Rectal smooth muscle tissue (tissue), 1 donor: ENCODE data around the gene PPCS.
"Not testable (repeated sequence)": the region's sequence is repeated elsewhere in the genome, so short reads cannot be mapped to it uniquely, and the experiment has no call there.

Source experiments
- H3K27ac ChIP-seq: one replicate; pipeline ENCODE4 v1.7.0; 2013; ENCODE audit warnings: low read depth, low read length, inconsistent platforms
- H3K27me3 ChIP-seq: one replicate; pipeline ENCODE4 v1.7.0; 2013; ENCODE audit warnings: low read length; ENCODE audit not compliant: control insufficient read depth, insufficient read depth
- H3K36me3 ChIP-seq: one replicate; pipeline ENCODE4 v1.7.0; 2013; ENCODE audit warnings: low read length; ENCODE audit not compliant: control insufficient read depth, insufficient read depth
- H3K4me1 ChIP-seq: one replicate; pipeline ENCODE4 v1.7.0; 2013; ENCODE audit warnings: low read length; ENCODE audit not compliant: control insufficient read depth, insufficient read depth
- H3K4me3 ChIP-seq: one replicate; pipeline ENCODE4 v1.7.0; 2013; ENCODE audit warnings: low read length
- H3K9ac ChIP-seq: one replicate; pipeline ENCODE4 v1.7.0; 2013; ENCODE audit warnings: low read length

PPCS gene

GRCh38 chr1:42462828-42463763 is 6.8 kb downstream of the PPCS start, which contains the start of gene CCDC30:
TSS of gene CCDC30 (plus strand) at chr1:42463286. CDS start at chr1:42480552, 17,266 bp downstream.
- Histone ChIP-seq H3K9ac (no peak within 1 kb of the TSS), H3K36me3 (no peaks in the 10 kb centered on the region), H3K4me3 (peak within 1 kb of the TSS; percentile 82), H3K27ac (no peak within 1 kb of the TSS), H3K27me3 (no peaks in the 10 kb centered on the region), H3K4me1 (peaks cover 5% of the 10 kb centered on the region)

DNA sequence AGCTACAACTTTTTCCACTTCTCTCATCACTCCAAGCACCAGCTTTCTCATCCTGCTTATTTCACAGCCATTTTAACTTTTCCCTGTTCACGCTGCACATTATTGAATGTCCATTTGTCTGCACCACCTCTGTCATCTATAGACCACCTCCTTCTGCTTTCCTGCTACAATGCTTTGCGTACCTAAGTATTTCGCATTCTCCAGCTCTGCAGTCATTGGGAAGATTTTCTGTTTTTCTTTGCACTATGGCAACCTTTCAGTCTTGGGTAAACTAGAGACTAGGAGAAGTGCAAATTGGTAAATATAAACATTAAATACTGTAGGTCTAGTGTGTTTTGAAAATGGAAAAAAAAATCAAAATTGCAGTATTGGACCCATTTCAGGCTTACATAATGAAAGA is 7.6 kb downstream of the PPCS start:
- Histone ChIP-seq H3K27ac (no peak overlapping the region), H3K4me1 (peaks cover 5% of the 10 kb centered on the region), H3K4me3 (peak overlapping the region; percentile 82), H3K27me3 (no peaks in the 10 kb centered on the region), H3K9ac (no peak overlapping the region), H3K36me3 (no peaks in the 10 kb centered on the region)

GRCh38 chr1:42466030-42466429 is 9.7 kb downstream of the PPCS start:
- Histone ChIP-seq H3K9ac (no peak overlapping the region), H3K27me3 (no peaks in the 10 kb centered on the region), H3K4me3 (no peak overlapping the region), H3K36me3 (no peaks in the 10 kb centered on the region), H3K27ac (no peak overlapping the region), H3K4me1 (peaks cover 5% of the 10 kb centered on the region)

GRCh38 chr1:42469727-42470126 is 13.4 kb downstream of the PPCS start:
- no peaks in the 10 kb centered on the region for H3K27me3 ChIP-seq
- no peak overlapping the region for H3K27ac ChIP-seq
- no peaks in the 10 kb centered on the region for H3K4me1 ChIP-seq
- no peaks in the 10 kb centered on the region for H3K36me3 ChIP-seq
- no peak overlapping the region for H3K9ac ChIP-seq
- no peak overlapping the region for H3K4me3 ChIP-seq

GRCh38 chr1:42476605-42477004 is 20.3 kb downstream of the PPCS start:
- H3K27ac ChIP-seq, result no peak overlapping the region
- H3K27me3 ChIP-seq, result no peaks in the 10 kb centered on the region
- no peaks in the 10 kb centered on the region for H3K4me1 ChIP-seq
- no peak overlapping the region for H3K4me3 ChIP-seq
- no peak overlapping the region for H3K9ac ChIP-seq
- no peaks in the 10 kb centered on the region for H3K36me3 ChIP-seq

- H3K4me3 ChIP-seq, H3K27me3 ChIP-seq, H3K36me3 ChIP-seq, H3K9ac ChIP-seq, H3K27ac ChIP-seq, H3K4me1 ChIP-seq: not testable (repeated sequence)
These were observed 21.0 kb downstream of the PPCS start for GRCh38 chr1:42477354-42477753.

- Histone ChIP-seq H3K4me1 (no peaks in the 10 kb centered on the region), H3K36me3 (no peaks in the 10 kb centered on the region), H3K9ac (no peak overlapping the region), H3K27me3 (no peaks in the 10 kb centered on the region), H3K27ac (no peak overlapping the region), H3K4me3 (no peak overlapping the region)
These were observed 21.4 kb downstream of the PPCS start for GRCh38 chr1:42477775-42478174.

DNA sequence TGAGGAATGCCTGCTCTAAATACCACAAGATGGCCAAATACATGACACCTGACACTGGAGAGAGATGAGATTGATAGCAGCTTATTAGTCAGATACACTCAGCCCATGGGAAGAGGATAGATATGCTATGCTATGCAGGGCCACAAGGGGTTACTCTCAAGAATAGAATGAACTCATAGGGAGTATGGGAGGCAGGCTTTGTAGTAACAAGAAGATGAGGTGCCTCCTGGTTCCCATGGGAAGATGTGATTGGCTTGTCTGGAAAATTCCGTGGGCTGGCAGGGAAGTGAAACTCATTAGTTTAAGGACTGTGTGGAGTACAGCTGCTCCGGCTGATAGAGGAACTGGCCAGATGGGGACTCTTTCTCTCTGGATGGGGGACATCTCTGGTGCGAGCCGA is 23.3 kb downstream of the PPCS start:
- H3K36me3 ChIP-seq, result no peaks in the 10 kb centered on the region
- H3K27me3 ChIP-seq, result no peaks in the 10 kb centered on the region
- H3K4me3 ChIP-seq, result no peak overlapping the region
- H3K9ac ChIP-seq, result no peak overlapping the region
- no peak overlapping the region for H3K27ac ChIP-seq
- no peaks in the 10 kb centered on the region for H3K4me1 ChIP-seq

DNA sequence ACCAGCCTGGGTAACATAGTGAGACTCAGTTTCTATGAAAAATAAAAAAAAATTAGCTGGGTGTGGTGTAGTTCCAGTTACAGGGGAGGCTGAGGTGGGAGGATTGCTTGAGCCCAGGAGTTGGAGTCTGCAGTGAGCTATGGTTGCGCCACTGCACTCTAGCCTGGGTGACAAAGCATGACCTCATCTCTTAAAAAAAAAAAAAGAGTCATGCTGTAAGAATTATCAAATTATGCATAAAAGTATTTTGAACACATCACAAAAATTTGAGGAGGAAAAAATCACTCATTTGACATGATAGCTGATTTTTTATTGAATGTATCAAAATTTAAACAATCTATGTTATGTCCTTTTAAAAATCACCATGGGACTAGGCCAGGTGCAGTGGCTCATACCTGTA is 24.6 kb downstream of the PPCS start:
- no peaks in the 10 kb centered on the region for H3K4me1 ChIP-seq
- no peaks in the 10 kb centered on the region for H3K36me3 ChIP-seq
- H3K4me3 ChIP-seq, result no peak overlapping the region
- no peak overlapping the region for H3K27ac ChIP-seq
- H3K27me3 ChIP-seq, result no peaks in the 10 kb centered on the region
- no peak overlapping the region for H3K9ac ChIP-seq

DNA sequence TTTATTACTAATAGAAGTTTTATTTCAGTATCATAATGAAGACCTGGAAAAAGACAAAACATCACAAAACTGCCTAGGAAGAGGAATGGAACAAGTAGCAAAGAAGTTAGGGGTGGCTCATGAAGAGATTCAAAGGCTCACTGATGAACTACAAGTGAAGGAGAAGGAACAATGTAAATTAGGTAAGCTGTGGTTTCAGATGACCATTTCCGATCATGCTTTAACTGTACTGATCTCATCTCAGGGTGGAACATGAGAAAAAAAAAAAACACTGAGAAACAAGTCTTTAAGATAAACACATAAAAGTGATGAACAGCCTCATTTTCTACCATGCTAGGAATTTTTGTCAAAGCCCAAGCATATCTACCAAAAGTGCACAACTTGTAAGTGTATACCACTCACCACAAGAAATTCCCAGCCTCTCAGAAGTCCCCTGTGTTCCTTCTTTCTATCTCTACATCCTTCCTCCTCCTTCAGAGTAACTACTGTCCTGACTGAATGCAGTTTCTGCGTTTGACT is 26.4 kb downstream of the PPCS start:
- Histone ChIP-seq H3K4me3 (no peak overlapping the region), H3K27ac (no peak overlapping the region), H3K9ac (no peak overlapping the region), H3K4me1 (no peaks in the 10 kb centered on the region), H3K36me3 (no peaks in the 10 kb centered on the region), H3K27me3 (no peaks in the 10 kb centered on the region)

DNA sequence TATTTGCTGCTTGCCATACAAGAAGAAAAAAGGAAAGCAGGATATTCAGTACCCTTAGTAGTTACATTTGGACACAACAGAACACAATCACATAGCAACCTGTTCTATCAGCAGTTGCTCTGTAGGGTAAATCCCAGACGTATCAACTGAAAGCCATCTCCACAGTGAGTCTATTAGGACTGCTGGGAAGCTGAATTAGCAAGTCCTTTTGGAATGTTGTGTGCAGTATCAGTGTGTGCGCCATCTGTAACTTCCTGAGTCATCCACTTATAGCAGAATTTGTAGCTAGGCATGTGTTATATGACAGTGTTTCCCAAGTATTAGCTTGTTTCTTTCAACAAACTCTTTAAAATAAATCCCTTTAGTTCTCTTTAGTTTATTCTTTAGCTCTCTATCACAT is 28.0 kb downstream of the PPCS start:
- Histone ChIP-seq H3K36me3 (no peaks in the 10 kb centered on the region), H3K4me1 (no peaks in the 10 kb centered on the region), H3K27ac (no peak overlapping the region), H3K9ac (no peak overlapping the region), H3K4me3 (no peak overlapping the region), H3K27me3 (no peaks in the 10 kb centered on the region)

DNA sequence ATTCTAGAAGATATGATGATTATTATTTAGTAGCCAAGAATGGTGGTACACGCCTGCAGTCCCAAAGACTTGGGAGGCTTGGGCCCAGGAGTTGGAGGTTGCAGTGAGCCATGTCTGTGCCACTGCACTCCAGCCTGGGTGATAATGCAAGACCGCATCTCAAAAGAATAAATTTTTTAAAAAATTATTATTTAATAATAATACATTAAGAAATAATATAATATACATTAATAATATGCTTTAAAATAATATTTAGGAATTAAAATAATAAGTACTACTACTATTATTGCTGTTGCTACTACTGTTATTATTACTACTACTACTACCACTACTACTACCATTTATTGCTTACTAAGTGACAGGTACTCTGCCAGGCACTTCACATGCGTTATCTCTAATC is 33.9 kb downstream of the PPCS start:
- Histone ChIP-seq H3K27ac (no peak overlapping the region), H3K4me1 (no peaks in the 10 kb centered on the region), H3K9ac (no peak overlapping the region), H3K27me3 (no peaks in the 10 kb centered on the region), H3K36me3 (no peaks in the 10 kb centered on the region), H3K4me3 (no peak overlapping the region)

- not testable (repeated sequence) for H3K36me3 ChIP-seq, H3K27ac ChIP-seq, H3K4me1 ChIP-seq, H3K4me3 ChIP-seq, H3K27me3 ChIP-seq, H3K9ac ChIP-seq
These were observed 45.7 kb downstream of the PPCS start for GRCh38 chr1:42502031-42502430.
